T-helper 22 cell (primary cell): ENCODE measurements around the gene TECTA.

Experiments
- DNase-seq: peaks from one replicate; pipeline ENCODE4 v3.0.0-alpha.2; 2020; ENCODE audit warnings: low read depth

TECTA gene

GRCh38 chr11:121100943-121101342 lies at the start of gene TECTA:
TECTA (plus strand) TSS chr11:121101243; CDS start chr11:121102666, 1,423 bp downstream.
- DNase-seq = no peak

GRCh38 chr11:121053244-121053643 lies 47.8 kb upstream of the TECTA start:
- DNase-seq = no peak

- DNase-seq = no peak
Observed at GRCh38 chr11:121054266-121054665, 46.8 kb upstream of the TECTA start.

GRCh38 chr11:121055076-121055475 lies 46.0 kb upstream of the TECTA start:
- no peak for DNase-seq

GRCh38 chr11:121057922-121058321 lies 43.1 kb upstream of the TECTA start:
- no peak for DNase-seq

GRCh38 chr11:121058941-121059340 lies 42.1 kb upstream of the TECTA start:
- no peak for DNase-seq

GRCh38 chr11:121059605-121060004 lies 41.4 kb upstream of the TECTA start:
- DNase-seq = no peak

- DNase-seq = no peak
Observed at GRCh38 chr11:121063728-121064127, 37.3 kb upstream of the TECTA start.

- DNase-seq = no peak
Observed at GRCh38 chr11:121066623-121067022, 34.4 kb upstream of the TECTA start.

GRCh38 chr11:121067026-121067425 lies 34.0 kb upstream of the TECTA start:
- DNase-seq = no peak

GRCh38 chr11:121067453-121067852 lies 33.6 kb upstream of the TECTA start:
- no peak for DNase-seq

- DNase-seq = no peak
Observed at GRCh38 chr11:121067962-121068647, 32.9 kb upstream of the TECTA start.

GRCh38 chr11:121068787-121069186 lies 32.3 kb upstream of the TECTA start:
- DNase-seq = no peak

- DNase-seq = no peak
Observed at GRCh38 chr11:121070951-121071845, 29.8 kb upstream of the TECTA start.

GRCh38 chr11:121071846-121072450 lies 29.1 kb upstream of the TECTA start:
- no peak for DNase-seq

GRCh38 chr11:121081321-121081720 lies 19.7 kb upstream of the TECTA start:
- DNase-seq = no peak

GRCh38 chr11:121082219-121082618 lies 18.8 kb upstream of the TECTA start:
- DNase-seq = no peak

- no peak for DNase-seq
Observed at GRCh38 chr11:121082670-121083069, 18.4 kb upstream of the TECTA start.

- DNase-seq = no peak
Observed at GRCh38 chr11:121086866-121087265, 14.2 kb upstream of the TECTA start.

- no peak for DNase-seq
Observed at GRCh38 chr11:121089566-121089965, 11.5 kb upstream of the TECTA start.

- no peak for DNase-seq
Observed at GRCh38 chr11:121090145-121090721, 10.8 kb upstream of the TECTA start.

- DNase-seq = no peak
Observed at GRCh38 chr11:121091492-121092152, 9.4 kb upstream of the TECTA start.
